ENCODE results near the gene KIRREL3. TPM values are rescaled to one million over a fixed set of nuclear protein-coding genes. Genes with fewer than 3 reads are reported as not detected.

Gene KIRREL3
- total and polyA plus RNA-seq, 9 of the 15 experiments (the other 6 are each of a cell fraction or from before 2014, with no cell fraction given) = 0.04 to 0.10 TPM; not detected in 7

DNA sequence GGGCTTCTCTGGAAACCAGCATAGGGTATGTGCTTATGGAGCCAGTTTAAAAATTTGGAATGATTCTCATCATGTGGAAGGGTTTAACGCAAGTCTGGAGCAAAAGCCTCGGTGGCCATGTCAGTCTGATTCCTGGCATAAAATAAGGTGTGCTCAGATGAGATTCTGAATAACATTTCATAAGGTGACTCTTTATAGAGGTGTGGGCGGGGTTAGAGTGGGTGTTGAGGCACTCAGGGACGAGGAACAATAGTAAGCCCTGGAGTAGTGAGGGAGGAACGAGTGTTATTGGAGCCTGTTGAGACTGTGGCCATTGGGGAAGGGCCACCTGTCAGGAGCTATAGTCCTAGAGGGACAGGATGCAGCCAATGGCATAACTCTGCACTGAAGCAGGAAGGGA is 13.0 kb upstream of the KIRREL3 start:
- ChIA-PET POLR2A (no interaction called here), CTCF (ENCODE audit: low intra/inter-chr PET ratio) (no interaction called here)
- in situ Hi-C loops (cut with MboI) (no loop called here), intact Hi-C loops (cut with micrococcal nuclease) (no loop called here)
- FAIRE-seq (no peak), ATAC-seq (no peak), DNase-seq (ENCODE audit: extremely low read depth in 1 of 4, low spot score in 3 of 4) (no peak)
- BruUV-seq (replicated peaks) = no TSS peak
- Histone ChIP-seq H3K79me2 (ENCODE audit: control insufficient read depth, insufficient read depth, low read length) (no peaks in the 10 kb centered on the region), H3K4me3 (no peak overlapping the region), H4K20me1 (replicated peaks; ENCODE audit: control insufficient read depth, insufficient read depth, low read length) (no peaks in the 10 kb centered on the region), H3K36me3 (ENCODE audit: control insufficient read depth, insufficient read depth, low read length) (no peaks in the 10 kb centered on the region), H3K27ac (ENCODE audit: extremely low read depth, low read depth, low read length) (no peak overlapping the region), H3K9ac (ENCODE audit: insufficient read depth in 1 of 2, low read depth in 2 of 2, low read length in 2 of 2) (no peak overlapping the region), H3K9me3 (replicated peaks; ENCODE audit: control insufficient read depth, insufficient read depth, low read depth, low read length) (no peaks in the 10 kb centered on the region), H3K4me2 (ENCODE audit: insufficient read depth, low read length) (no peak overlapping the region), H3K9me1 (ENCODE audit: control insufficient read depth, insufficient read depth, low read length) (no peaks in the 10 kb centered on the region), H2AFZ (ENCODE audit: low read depth, low read length) (no peak overlapping the region), H3K4me1 (replicated peaks in 1 of 2; ENCODE audit: control insufficient read depth in 2 of 2, insufficient read depth in 2 of 2, low read length in 2 of 2) (no peaks in the 10 kb centered on the region), H3K27me3 (ENCODE audit: control insufficient read depth in 2 of 2, insufficient read depth in 2 of 2, low read length in 2 of 2) (no peaks in the 10 kb centered on the region)
- no peak for TF ChIP-seq DMBX1 (CRISPR knock-in tag; IDR thresholded peaks at IDR 0.05; ENCODE audit: borderline replicate concordance)
- 1% methylated on average over 5 of the region's 5 CpGs for WGBS (ENCODE audit: insufficient coverage, low coverage, missing lambda C conversion rate)

DNA sequence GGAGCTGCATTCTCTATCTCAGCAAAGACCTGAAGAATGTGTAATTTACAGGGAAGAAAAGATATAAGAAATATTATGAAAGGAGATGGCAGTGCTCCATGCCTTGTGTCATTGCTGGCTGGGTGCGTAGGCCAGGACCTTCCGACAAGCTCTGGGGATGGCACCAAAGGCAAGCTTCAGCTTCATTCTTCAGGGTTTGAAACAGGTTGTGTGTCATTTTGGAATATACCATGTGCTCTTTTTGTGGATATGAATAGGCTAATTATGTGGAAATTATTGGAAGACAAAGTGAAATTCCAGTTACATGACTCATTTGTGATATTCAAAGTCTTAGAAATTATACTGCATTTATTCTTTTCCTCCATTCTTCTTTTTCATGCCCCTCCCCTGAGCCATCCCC is 5.7 kb upstream of the KIRREL3 start:
- in situ Hi-C loops (cut with MboI) = no loop called here
- H3K4me3 ChIP-seq = no peak overlapping the region
- no peaks in the 10 kb centered on the region for H4K20me1 ChIP-seq (replicated peaks; ENCODE audit: control insufficient read depth, insufficient read depth, low read length)
- H3K36me3 ChIP-seq (ENCODE audit: control insufficient read depth, insufficient read depth, low read length) = no peaks in the 10 kb centered on the region
- DNase-seq (ENCODE audit: extremely low read depth in 1 of 4, low spot score in 3 of 4) (no peak), FAIRE-seq (no peak), ATAC-seq (no peak)
- CTCF ChIA-PET (ENCODE audit: low intra/inter-chr PET ratio) = no interaction called here
- intact Hi-C loops (cut with micrococcal nuclease) = no loop called here
- no TSS peak for BruUV-seq (replicated peaks)
- POLR2A ChIA-PET = no interaction called here
- 4% methylated on average over 2 of the region's 2 CpGs for WGBS (ENCODE audit: insufficient coverage, low coverage, missing lambda C conversion rate)
- no peak overlapping the region for H2AFZ ChIP-seq (ENCODE audit: low read depth, low read length)
- TF ChIP-seq, protein P1, sequence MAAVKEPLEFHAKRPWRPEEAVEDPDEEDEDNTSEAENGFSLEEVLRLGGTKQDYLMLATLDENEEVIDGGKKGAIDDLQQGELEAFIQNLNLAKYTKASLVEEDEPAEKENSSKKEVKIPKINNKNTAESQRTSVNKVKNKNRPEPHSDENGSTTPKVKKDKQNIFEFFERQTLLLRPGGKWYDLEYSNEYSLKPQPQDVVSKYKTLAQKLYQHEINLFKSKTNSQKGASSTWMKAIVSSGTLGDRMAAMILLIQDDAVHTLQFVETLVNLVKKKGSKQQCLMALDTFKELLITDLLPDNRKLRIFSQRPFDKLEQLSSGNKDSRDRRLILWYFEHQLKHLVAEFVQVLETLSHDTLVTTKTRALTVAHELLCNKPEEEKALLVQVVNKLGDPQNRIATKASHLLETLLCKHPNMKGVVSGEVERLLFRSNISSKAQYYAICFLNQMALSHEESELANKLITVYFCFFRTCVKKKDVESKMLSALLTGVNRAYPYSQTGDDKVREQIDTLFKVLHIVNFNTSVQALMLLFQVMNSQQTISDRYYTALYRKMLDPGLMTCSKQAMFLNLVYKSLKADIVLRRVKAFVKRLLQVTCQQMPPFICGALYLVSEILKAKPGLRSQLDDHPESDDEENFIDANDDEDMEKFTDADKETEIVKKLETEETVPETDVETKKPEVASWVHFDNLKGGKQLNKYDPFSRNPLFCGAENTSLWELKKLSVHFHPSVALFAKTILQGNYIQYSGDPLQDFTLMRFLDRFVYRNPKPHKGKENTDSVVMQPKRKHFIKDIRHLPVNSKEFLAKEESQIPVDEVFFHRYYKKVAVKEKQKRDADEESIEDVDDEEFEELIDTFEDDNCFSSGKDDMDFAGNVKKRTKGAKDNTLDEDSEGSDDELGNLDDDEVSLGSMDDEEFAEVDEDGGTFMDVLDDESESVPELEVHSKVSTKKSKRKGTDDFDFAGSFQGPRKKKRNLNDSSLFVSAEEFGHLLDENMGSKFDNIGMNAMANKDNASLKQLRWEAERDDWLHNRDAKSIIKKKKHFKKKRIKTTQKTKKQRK (IDR thresholded peaks at IDR 0.05; ENCODE audit: borderline replicate concordance, low read depth, low read length) = no peak
- no peak for TF ChIP-seq PHF20 (IDR thresholded peaks at IDR 0.05; ENCODE audit: partially characterized antibody)
- TF ChIP-seq ZNF77 (CRISPR knock-in tag; IDR thresholded peaks at IDR 0.05) = no peak
- TF ChIP-seq SP1 (CRISPR knock-in tag; IDR thresholded peaks at IDR 0.05) = no peak
- TF ChIP-seq EGR1 (conservative IDR thresholded peaks at IDR 0.05) = no peak
- TF ChIP-seq, protein P2, sequence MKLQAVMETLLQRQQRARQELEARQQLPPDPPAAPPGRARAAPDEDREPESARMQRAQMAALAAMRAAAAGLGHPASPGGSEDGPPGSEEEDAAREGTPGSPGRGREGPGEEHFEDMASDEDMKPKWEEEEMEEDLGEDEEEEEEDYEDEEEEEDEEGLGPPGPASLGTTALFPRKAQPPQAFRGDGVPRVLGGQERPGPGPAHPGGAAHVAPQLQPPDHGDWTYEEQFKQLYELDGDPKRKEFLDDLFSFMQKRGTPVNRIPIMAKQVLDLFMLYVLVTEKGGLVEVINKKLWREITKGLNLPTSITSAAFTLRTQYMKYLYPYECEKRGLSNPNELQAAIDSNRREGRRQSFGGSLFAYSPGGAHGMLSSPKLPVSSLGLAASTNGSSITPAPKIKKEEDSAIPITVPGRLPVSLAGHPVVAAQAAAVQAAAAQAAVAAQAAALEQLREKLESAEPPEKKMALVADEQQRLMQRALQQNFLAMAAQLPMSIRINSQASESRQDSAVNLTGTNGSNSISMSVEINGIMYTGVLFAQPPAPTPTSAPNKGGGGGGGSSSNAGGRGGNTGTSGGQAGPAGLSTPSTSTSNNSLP (IDR thresholded peaks at IDR 0.05; ENCODE audit: borderline replicate concordance, low read depth, low read length) = no peak
- H3K27me3 ChIP-seq (ENCODE audit: control insufficient read depth in 2 of 2, insufficient read depth in 2 of 2, low read length in 2 of 2) = peaks cover 5 to 11% of the 10 kb centered on the region in 2 experiments; a peak in 3 of 5 replicates
- H3K9me1 ChIP-seq (ENCODE audit: control insufficient read depth, insufficient read depth, low read length) = no peaks in the 10 kb centered on the region
- H3K27ac ChIP-seq (ENCODE audit: extremely low read depth, low read depth, low read length) = no peak overlapping the region
- no peak overlapping the region for H3K9ac ChIP-seq (ENCODE audit: insufficient read depth in 1 of 2, low read depth in 2 of 2, low read length in 2 of 2)
- no peaks in the 10 kb centered on the region for H3K9me3 ChIP-seq (replicated peaks; ENCODE audit: control insufficient read depth, insufficient read depth, low read depth, low read length)
- no peak overlapping the region for H3K4me2 ChIP-seq (ENCODE audit: insufficient read depth, low read length)
- peaks cover 0 to 4% of the 10 kb centered on the region in 2 experiments; a peak in 1 of 5 replicates for H3K4me1 ChIP-seq (replicated peaks in 1 of 2; ENCODE audit: control insufficient read depth in 2 of 2, insufficient read depth in 2 of 2, low read length in 2 of 2)
- no peaks in the 10 kb centered on the region for H3K79me2 ChIP-seq (ENCODE audit: control insufficient read depth, insufficient read depth, low read length)

All from K562 (cell line).